Measurements from ENCODE around the gene POU2AF1. TPM values are rescaled to one million over a fixed set of nuclear protein-coding genes. Genes with fewer than 3 reads are reported as not detected.

Gene POU2AF1
- total RNA-seq, 1 donor from 2014 or later, result 9.3 TPM

DNA sequence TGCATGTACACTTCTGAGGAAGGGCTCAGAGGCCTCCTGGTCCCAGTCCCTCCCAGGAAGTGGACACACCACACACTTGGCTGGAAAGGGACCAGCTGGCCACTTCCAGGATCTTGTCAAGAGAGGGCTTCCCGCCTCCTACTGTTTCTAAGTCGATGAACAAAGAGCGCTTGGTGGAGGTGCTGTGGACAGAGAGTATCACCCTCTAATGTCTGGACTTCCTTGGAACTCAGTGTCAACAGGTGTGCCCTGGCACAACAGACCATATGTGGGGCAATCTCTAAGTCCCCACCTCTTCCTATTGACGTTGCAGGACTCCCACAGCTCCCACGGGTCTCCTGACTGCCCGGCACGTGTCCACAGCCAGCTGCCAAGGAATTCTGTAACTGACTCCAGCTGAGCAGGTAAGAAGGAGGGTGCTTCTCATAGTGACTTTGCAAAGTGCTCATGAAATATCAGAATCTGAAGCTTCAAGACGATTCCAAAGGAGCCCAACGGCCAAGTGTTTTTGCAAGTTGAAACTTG, 16.1 kb downstream of the POU2AF1 start:
- intact Hi-C loops (cut with micrococcal nuclease), result no loop called here

DNA sequence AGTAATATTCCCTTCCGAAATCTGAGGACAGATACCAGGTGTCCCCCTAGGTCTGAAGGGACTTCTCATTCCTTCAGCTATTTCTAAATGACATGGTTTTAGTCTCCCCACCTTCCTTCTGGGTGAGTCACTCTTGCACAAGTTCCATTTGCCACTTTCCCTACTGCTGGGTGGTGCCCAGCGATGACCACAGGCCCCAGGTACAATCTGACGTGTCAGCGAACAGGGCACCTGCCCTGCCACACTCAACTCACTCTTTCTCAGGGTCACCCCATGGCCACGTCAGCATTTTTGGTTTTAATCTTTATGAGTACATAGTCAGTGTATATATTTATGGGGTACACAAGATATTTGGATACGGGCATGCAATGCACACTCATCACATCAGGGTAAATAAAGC, 17.2 kb downstream of the POU2AF1 start:
- intact Hi-C loops (cut with micrococcal nuclease), result no loop called here

- intact Hi-C loops (cut with micrococcal nuclease), result no loop called here
Observed at GRCh38 chr11:111361052-111361801, 17.8 kb downstream of the POU2AF1 start.

- intact Hi-C loops (cut with micrococcal nuclease), result no loop called here
Observed at GRCh38 chr11:111360150-111361043, 18.7 kb downstream of the POU2AF1 start.

DNA sequence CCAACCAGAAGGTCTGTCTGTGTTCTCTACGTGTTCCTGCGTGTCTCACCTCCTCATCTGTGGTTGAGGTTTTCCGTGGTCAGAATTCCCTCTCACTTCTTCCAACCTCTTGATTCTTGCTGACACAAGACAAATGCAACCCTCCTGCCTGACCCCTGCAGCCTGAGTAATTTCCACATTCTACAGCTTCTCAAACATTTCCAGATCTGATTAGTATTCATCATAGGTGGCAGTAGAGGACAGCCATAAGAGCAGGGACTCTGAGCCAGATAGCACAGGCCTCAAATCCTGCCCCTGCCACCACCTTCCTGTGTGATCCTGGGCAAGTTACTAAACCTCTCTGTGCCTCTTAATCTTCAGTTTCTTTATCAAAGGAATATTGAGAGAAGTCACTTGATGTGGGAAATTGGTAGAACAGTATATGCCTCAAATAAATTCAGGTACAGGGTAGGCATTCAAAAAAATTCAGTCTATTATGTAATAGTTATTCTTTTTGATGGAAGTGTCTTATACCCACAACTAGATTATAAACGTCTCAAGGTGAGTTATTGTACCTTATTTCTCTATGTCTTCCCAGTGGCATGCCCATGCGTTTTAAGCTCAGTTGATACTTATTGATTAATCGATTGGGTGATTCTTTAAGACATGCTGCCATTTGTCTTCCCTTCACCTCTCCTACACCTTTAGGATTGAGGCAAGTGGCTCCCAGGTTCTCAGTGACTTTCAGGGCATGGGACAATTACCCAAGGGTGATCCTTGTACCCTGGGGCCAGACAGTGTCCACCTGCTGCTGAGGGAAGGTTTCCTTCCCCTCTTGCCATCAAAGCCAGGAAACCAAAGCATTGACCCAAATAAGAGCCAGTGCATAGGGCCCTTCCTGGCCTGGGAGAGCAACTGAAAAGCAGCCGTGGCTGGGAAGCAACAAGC, 19.6 kb downstream of the POU2AF1 start:
- intact Hi-C loops (cut with micrococcal nuclease), result loop anchor here (1.0 kb wide), 2 partner anchors 70 to 87 kb away; no protein-coding TSS in a partner anchor

GRCh38 chr11:111358038-111359001, 20.8 kb downstream of the POU2AF1 start:
- intact Hi-C loops (cut with micrococcal nuclease), result loop anchor here (1.0 kb wide), 2 partner anchors 71 to 88 kb away; no protein-coding TSS in a partner anchor

- intact Hi-C loops (cut with micrococcal nuclease), result no loop called here
Observed at GRCh38 chr11:111357150-111358037, 21.7 kb downstream of the POU2AF1 start.

GRCh38 chr11:111356660-111357048, 22.4 kb downstream of the POU2AF1 start:
- intact Hi-C loops (cut with micrococcal nuclease), result no loop called here

DNA sequence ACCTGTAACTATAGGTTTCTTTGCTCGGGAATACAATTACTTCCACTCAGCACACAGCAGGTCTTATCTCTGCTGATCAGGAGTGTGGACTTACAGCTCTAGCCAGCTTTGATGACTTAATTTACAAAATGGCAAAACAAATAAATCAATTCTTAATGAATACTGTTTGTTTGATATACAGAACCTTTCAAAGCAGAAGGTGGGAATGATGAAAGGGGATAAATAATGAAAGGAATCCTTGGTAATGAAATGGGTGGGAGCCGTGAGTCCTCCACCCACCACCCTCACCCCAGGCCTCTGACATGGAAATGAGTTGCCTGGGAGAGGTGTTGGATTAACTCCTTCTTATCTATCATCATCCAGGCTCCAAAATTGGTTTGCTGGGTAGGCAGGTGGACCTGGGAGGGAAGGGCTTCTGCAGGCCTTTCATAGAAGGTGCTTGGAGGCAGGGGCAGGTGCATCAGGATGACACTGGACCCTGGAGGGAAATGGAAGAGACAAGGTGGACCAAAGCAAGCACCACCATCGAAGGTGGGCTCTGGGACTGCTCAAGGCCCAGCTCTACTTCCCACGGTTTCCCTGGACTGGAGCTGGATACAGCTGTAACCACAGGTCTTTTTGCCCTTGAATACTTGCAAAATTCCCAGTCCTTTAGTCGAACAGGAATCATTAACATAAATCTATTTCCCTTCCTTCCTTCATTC, 23.0 kb downstream of the POU2AF1 start:
- intact Hi-C loops (cut with micrococcal nuclease), result no loop called here

DNA sequence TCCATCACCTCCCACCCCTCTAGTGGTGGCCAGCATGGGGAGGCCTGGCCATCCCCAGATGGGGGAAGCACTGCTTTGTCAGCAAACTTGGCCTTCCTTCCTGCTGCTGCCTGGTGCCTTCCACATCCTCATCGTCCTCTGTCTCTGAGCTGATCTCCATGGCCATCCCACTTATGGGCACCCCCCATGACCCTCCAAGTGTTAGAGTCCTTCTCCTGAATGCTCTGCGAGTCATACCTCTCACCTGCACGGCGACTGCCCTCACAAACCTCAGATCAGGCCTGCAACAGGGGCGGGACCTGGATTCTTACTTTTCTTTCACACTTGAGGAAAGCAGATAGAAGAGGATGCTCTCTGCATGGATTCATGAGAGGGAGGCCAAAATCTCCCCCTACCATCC, 24.0 kb downstream of the POU2AF1 start:
- intact Hi-C loops (cut with micrococcal nuclease), result no loop called here

- intact Hi-C loops (cut with micrococcal nuclease), result no loop called here
Observed at GRCh38 chr11:111354601-111354891, 24.5 kb downstream of the POU2AF1 start.

DNA sequence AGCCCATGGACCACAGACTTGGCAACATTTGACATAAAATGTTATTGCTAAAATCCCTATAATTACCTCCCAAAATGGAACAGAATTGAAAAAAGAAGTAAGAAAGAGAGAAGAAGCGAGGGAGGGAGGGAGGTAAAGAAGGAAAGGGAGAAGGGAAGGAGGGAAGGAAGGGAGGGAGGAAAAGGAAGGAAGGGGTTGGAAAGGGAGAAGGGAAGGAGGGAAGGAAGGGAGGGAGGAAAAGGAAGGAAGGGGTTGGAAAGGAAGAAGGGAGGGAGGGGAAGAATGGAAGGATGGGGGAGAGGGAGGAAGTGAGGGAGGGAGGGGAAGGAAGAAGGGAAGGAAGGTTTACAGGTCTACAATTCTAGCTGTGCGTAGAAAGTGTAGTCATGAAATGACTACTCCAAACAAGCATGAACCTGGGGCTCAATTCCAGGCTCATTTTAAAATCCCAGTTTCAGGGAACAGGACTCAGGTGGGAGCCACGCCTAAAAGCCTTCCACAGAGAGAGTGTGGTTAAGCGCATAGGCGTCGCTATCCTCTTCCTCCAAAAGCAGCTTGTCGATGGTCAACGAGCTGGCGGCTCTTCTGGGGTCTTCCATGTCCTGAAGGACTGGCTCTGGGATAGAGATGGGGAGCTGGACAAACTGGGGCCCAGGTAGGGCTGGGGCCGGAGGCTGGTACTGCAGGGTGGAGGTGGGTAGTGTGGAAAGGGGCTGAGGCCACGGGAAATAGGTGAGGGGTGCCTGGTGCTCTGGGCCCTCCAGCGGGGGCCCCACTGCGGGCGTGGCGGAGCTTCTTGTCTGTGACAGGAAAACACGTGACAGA, 25.1 kb downstream of the POU2AF1 start:
- intact Hi-C loops (cut with micrococcal nuclease), result no loop called here

GRCh38 chr11:111352935-111353710, 26.0 kb downstream of the POU2AF1 start:
- intact Hi-C loops (cut with micrococcal nuclease), result no loop called here

GRCh38 chr11:111352231-111352746, 26.8 kb downstream of the POU2AF1 start:
- intact Hi-C loops (cut with micrococcal nuclease), result no loop called here

DNA sequence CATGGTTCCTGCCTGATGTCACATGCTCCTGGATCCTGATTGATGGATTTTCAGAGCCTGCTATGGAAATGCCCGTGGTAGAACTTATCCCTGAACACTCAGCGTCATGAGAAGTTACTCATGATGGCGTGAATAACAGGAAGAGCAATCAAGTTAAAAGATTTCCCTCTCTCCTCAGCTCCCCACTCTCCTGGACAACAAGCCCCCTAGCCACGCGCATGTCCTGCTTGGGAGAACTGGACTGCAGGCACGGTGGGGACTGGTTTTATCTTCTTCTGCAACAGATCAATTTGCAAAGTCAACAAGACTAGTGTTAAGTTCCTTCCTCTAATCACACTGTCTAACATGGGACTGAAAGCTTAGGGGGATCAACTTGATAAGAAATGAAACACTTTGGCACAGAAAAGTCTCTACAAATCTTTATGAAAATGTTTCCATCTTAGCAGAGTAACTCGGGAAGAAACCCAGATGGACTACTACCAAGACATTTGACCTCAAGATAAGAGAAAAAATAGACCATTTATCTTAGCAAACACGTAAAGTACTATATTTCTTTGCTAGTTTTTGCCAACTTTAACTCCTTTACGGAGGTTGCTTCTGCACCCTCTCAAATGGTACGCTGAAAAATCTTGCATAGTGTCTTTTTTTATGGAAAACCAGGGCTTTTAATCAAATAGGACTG, 27.6 kb downstream of the POU2AF1 start:
- intact Hi-C loops (cut with micrococcal nuclease), result no loop called here

DNA sequence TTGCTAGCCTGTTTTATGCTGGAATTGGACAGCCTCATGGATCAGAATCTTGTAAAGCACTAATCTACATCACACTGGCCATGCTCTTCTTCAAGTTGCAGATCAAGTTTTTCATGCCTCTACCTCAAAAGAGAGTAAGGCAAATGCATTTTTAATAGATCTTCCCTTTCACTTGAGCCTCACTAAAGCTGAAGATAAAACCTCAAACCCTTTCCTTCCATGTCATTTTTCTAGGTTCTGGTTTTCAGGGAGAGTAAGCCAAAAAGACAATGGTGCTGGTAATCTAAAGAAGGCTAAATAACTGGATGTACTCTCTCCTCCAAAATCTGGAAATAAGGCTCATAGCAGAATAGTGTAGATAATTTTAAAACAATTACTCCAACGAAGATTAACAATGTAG, 28.3 kb downstream of the POU2AF1 start:
- intact Hi-C loops (cut with micrococcal nuclease), result no loop called here

Measured in T-helper 1 cell treated with Interleukin-12 subunit alpha and Interleukin-12 subunit beta and Interleukin-4 antibody, amounts not matched to agents 30 ng/mL and 1 ng/mL, for 36 hours (primary cell).